Stomach (tissue), 9 donors: ENCODE data around the gene CXCR6. TPM values are rescaled to one million over a fixed set of nuclear protein-coding genes. Genes with fewer than 3 reads are reported as not detected.

Source experiments
- DNase-seq, 2 donors: peaks; one replicate each; pipeline versions ENCODE4 v3.0.0 to v3.0.0-alpha.2; 2013 to 2019
- H3K27ac ChIP-seq, 5 donors: fragments of 200-600 bp in 4 of 5; sonication (generic) in 4 of 5; one replicate each; pipeline ENCODE4 v1.5.1; 2013 to 2019; ENCODE audit warnings: mild to moderate bottlenecking in 1 of 5, moderate library complexity in 1 of 5
- H3K27me3 ChIP-seq, 3 donors: fragments of 200-600 bp; sonication (generic); one replicate each; pipeline ENCODE4 v1.5.1; 2017 to 2019; ENCODE audit warnings: mixed run types in 1 of 3
- H3K36me3 ChIP-seq, 4 donors: fragments of 200-600 bp; sonication (generic); 1 replicate in 3 of 4; 2 replicates in 1 of 4; pipeline ENCODE4 v1.5.1; 2016 to 2019
- H3K4me1 ChIP-seq, 4 donors: fragments of 200-600 bp; sonication (generic); one replicate each; pipeline ENCODE4 v1.5.1; 2016 to 2019
- H3K4me3 ChIP-seq, 4 donors: fragments of 200-600 bp; sonication (generic) in 3 of 4; one replicate each; pipeline ENCODE4 v1.5.1; 2016 to 2019; ENCODE audit warnings: mild to moderate bottlenecking in 1 of 4
- H3K9me3 ChIP-seq, 4 donors: fragments of 200-600 bp; sonication (generic); one replicate each; pipeline ENCODE4 v1.5.1; 2016 to 2019
- EP300 ChIP-seq: sonication (generic); formaldehyde crosslinking; IDR thresholded peaks from one replicate; pipeline ENCODE4 v1.6.1; 2017; ENCODE audit warnings: antibody characterized with exemption
- POLR2A ChIP-seq, 4 donors: fragments of 450-650 bp; IDR thresholded peaks; one replicate each; pipeline ENCODE4 v1.6.1; 2016; ENCODE audit warnings: antibody characterized with exemption in 4 of 4, control low read depth in 2 of 4, mild to moderate bottlenecking in 1 of 4, moderate library complexity in 1 of 4
- POLR2AphosphoS5 ChIP-seq, 3 donors: sonication (generic); formaldehyde crosslinking; IDR thresholded peaks; one replicate each; pipeline ENCODE4 v1.6.1; 2016; ENCODE audit warnings: antibody characterized with exemption in 3 of 3
- WGBS, 5 donors: extraction: QIAGEN DNeasy Blood & Tissue Kit in 3 of 5; methylation state at CpG; one replicate each; pipeline versions ENCODE4 v1.1.5 to v1.1.7; 2013 to 2018; 5-methylcytosine and 5-hydroxymethylcytosine counted together
- intact Hi-C: fragments of 100-400 bp; cut with DNase I; formaldehyde crosslinking; loops from one replicate; pipeline ENCODE4 v1.15.1; 2023; ENCODE audit warnings: low total_unique reads
- polyA plus RNA-seq, 3 donors: library from polyadenylated mRNA; stranded (reverse); fragments of 200-250 nt; gene quantifications; one replicate each; pipeline ENCODE4 v1.2.3, GENCODE V29; 2013
- total RNA-seq, 5 donors: library from RNA; depleted of rRNA; stranded (reverse); fragments of >200 nt; gene quantifications; one replicate each; pipeline versions ENCODE4 v1.1.0 to v1.2.3, GENCODE V29; 2014 to 2016
- TF ChIP-seq, protein P1 (sequence below), 7 experiments: fragments of 450-650 bp in 4 of 7; fragments of 200-600 bp in 3 of 7; sonication (generic) in 3 of 7; IDR thresholded peaks; one replicate each; pipeline ENCODE4 v1.5.1; 2016 to 2019; ENCODE audit warnings: antibody characterized with exemption in 7 of 7, control low read depth in 2 of 7, mild to moderate bottlenecking in 1 of 7
- donor health status: healthy with polysubstance abuse.
- donor health status: Bipolar disorder and iron deficiency.
- donor health status: healthy.

CXCR6 gene
- total and polyA plus RNA-seq, 8 donors: 0.31 to 14.8 (median 1.1) TPM; not detected in 3

DNA sequence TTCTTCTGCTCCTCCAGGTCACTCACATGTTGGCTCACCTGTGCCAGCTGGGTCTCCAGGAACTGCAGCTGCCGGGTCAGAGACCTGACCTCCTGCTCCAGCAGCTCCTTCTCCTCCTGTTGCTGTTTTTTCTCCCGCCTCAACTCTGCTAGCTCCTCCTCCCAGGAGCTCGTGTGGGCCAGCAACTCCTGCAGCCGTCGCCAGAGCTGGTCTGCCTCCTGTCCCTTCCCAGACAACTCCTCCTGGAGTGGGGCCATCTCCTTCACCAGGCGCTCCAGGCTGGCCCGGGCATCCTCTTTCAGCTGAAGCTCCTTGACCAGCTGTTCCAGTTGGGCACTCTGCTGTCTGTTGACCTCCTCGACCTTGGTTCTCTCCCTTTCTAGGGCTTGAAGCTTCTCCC lies 24.5 kb downstream of the CXCR6 start:
- WGBS, 5 donors: 40 to 68% (median 54%) methylated on average over 8 of the region's 8 CpGs
- peak in 1 of 2 donors; percentile 53 for DNase-seq
- Histone ChIP-seq H3K9me3 (no peaks in the 10 kb centered on the region), H3K27me3 (no peaks in the 10 kb centered on the region), H3K36me3 (peaks cover 71 to 97% (median 97%) of the 10 kb centered on the region in 4 donors), H3K27ac (peak overlapping the region; percentile 1 to 44 (median 24)), H3K4me3 (no peak overlapping the region), H3K4me1 (peaks cover 18 to 56% (median 34%) of the 10 kb centered on the region in 4 donors)
- TF ChIP-seq, protein P1, sequence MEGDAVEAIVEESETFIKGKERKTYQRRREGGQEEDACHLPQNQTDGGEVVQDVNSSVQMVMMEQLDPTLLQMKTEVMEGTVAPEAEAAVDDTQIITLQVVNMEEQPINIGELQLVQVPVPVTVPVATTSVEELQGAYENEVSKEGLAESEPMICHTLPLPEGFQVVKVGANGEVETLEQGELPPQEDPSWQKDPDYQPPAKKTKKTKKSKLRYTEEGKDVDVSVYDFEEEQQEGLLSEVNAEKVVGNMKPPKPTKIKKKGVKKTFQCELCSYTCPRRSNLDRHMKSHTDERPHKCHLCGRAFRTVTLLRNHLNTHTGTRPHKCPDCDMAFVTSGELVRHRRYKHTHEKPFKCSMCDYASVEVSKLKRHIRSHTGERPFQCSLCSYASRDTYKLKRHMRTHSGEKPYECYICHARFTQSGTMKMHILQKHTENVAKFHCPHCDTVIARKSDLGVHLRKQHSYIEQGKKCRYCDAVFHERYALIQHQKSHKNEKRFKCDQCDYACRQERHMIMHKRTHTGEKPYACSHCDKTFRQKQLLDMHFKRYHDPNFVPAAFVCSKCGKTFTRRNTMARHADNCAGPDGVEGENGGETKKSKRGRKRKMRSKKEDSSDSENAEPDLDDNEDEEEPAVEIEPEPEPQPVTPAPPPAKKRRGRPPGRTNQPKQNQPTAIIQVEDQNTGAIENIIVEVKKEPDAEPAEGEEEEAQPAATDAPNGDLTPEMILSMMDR (IDR thresholded peaks at IDR 0.05): no peak
- TF ChIP-seq EP300 (no peak), POLR2AphosphoS5 (IDR thresholded peaks at IDR 0.05) (no peak), POLR2A (IDR thresholded peaks at IDR 0.05) (no peak)
- intact Hi-C loops: no loop called here

- no peak overlapping the region for H3K4me3 ChIP-seq
- DNase-seq: peak in 1 of 2 donors; percentile 59
- intact Hi-C loops: no loop called here
- H3K27ac ChIP-seq: peak overlapping the region; percentile 1 to 44 (median 24)
- TF ChIP-seq, protein P1 (IDR thresholded peaks at IDR 0.05): no peak
- no peak for TF ChIP-seq EP300
- no peak for TF ChIP-seq POLR2AphosphoS5 (IDR thresholded peaks at IDR 0.05)
- no peak for TF ChIP-seq POLR2A (IDR thresholded peaks at IDR 0.05)
- peaks cover 67 to 97% (median 97%) of the 10 kb centered on the region in 4 donors for H3K36me3 ChIP-seq
- H3K4me1 ChIP-seq: peaks cover 18 to 61% (median 37%) of the 10 kb centered on the region in 4 donors
- H3K27me3 ChIP-seq: no peaks in the 10 kb centered on the region
- WGBS, 5 donors: 64 to 85% (median 69%) methylated on average over 8 to 9 of the region's 9 CpGs
- H3K9me3 ChIP-seq: no peaks in the 10 kb centered on the region
These were observed 24.9 kb downstream of the CXCR6 start for GRCh38 chr3:45968149-45968548.

DNA sequence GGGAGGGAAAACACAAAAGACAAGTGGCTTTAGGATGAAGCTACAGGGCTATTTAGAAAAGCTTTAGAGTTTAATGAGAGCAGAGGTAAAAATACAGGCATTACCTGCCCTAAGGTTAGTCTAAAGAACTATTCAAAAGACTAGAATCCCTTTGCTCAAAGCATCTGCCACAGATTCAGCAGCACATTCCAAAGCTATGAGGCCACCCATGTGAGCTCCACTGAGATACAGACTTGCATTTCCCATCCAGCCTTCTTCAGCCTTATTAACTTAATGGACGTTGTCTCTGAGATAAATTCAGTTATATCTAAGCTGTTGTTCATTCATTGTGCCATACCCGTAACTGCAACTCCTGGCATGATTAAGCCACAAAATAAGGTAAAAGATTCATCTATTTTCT lies 25.4 kb downstream of the CXCR6 start:
- no peak overlapping the region for H3K4me3 ChIP-seq
- H3K9me3 ChIP-seq: no peaks in the 10 kb centered on the region
- 69 to 85% (median 78%) methylated on average over 2 of the region's 2 CpGs for WGBS, 5 donors
- peaks cover 18 to 64% (median 37%) of the 10 kb centered on the region in 4 donors for H3K4me1 ChIP-seq
- intact Hi-C loops: no loop called here
- TF ChIP-seq EP300: no peak
- TF ChIP-seq, protein P1 (IDR thresholded peaks at IDR 0.05): no peak
- TF ChIP-seq POLR2A (IDR thresholded peaks at IDR 0.05): no peak
- TF ChIP-seq POLR2AphosphoS5 (IDR thresholded peaks at IDR 0.05): no peak
- peak overlapping the region in 1 of 5 donors; percentile 44 for H3K27ac ChIP-seq
- peak in 1 of 2 donors; percentile 40 for DNase-seq
- H3K36me3 ChIP-seq: peaks cover 62 to 97% (median 96%) of the 10 kb centered on the region in 4 donors
- H3K27me3 ChIP-seq: no peaks in the 10 kb centered on the region

GRCh38 chr3:45969116-45969515 lies 25.9 kb downstream of the CXCR6 start:
- Histone ChIP-seq H3K27me3 (no peaks in the 10 kb centered on the region), H3K4me3 (no peak overlapping the region), H3K36me3 (peaks cover 58 to 97% (median 96%) of the 10 kb centered on the region in 4 donors), H3K9me3 (no peaks in the 10 kb centered on the region), H3K27ac (no peak overlapping the region), H3K4me1 (peaks cover 18 to 64% (median 37%) of the 10 kb centered on the region in 4 donors)
- intact Hi-C loops: no loop called here
- no peak for DNase-seq
- WGBS, 5 donors: 89 to 96% (median 91%) methylated on average over 3 of the region's 3 CpGs
- TF ChIP-seq POLR2AphosphoS5 (IDR thresholded peaks at IDR 0.05) (no peak), POLR2A (IDR thresholded peaks at IDR 0.05) (no peak), EP300 (no peak)
- TF ChIP-seq, protein P1 (IDR thresholded peaks at IDR 0.05): no peak
